Kidney (tissue), 14 donors: ENCODE data around the gene NT5DC4. TPM values are rescaled to one million over a fixed set of nuclear protein-coding genes. Genes with fewer than 3 reads are reported as not detected.

Experiments used
- DNase-seq, 5 donors: peaks; one replicate each; pipeline ENCODE4 v3.0.0-alpha.2; 2013 to 2020
- FAIRE-seq: peaks from 2 replicates; lab custom pipeline; 2012; peaks lifted over from hg19 to GRCh38; lab: Jason Lieb, UNC
- H3K27ac ChIP-seq, 2 donors: one replicate each; pipeline ENCODE4 v1.7.0; 2013; ENCODE audit warnings: low read depth in 2 of 2, low read length in 2 of 2, inconsistent platforms in 1 of 2
- H3K27me3 ChIP-seq: one replicate; pipeline ENCODE4 v1.7.1; 2013; ENCODE audit warnings: low read length, inconsistent platforms; ENCODE audit not compliant: control insufficient read depth, insufficient read depth
- H3K36me3 ChIP-seq, 3 donors: one replicate each; pipeline versions ENCODE4 v1.7.0 to v1.7.1; 2013; ENCODE audit warnings: low read length in 3 of 3, control low read depth in 1 of 3, inconsistent platforms in 1 of 3; ENCODE audit not compliant: insufficient read depth in 3 of 3, control insufficient read depth in 2 of 3
- H3K4me1 ChIP-seq, 3 donors: one replicate each; pipeline versions ENCODE4 v1.7.0 to v1.7.1; 2013; ENCODE audit warnings: low read length in 3 of 3, inconsistent platforms in 1 of 3, low read depth in 1 of 3; ENCODE audit not compliant: control insufficient read depth in 2 of 3, insufficient read depth in 2 of 3
- H3K4me3 ChIP-seq, 3 donors: one replicate each; pipeline versions ENCODE4 v1.7.0 to v1.8.1; 2013; ENCODE audit warnings: low read length in 3 of 3, control low read depth in 1 of 3, inconsistent platforms in 1 of 3
- H3K9ac ChIP-seq, 3 donors: one replicate each; pipeline versions ENCODE4 v1.7.0 to v1.7.1; 2013; ENCODE audit warnings: low read length in 3 of 3, control low read depth in 1 of 3, inconsistent platforms in 1 of 3
- H3K9me3 ChIP-seq, 3 donors: one replicate each; pipeline versions ENCODE4 v1.7.0 to v1.7.1; 2013; ENCODE audit warnings: low read length in 3 of 3, control low read depth in 1 of 3, inconsistent platforms in 1 of 3; ENCODE audit not compliant: control insufficient read depth in 2 of 3, insufficient read depth in 1 of 3
- CTCF ChIP-seq: IDR thresholded peaks from 3 replicates; pipeline ENCODE4 v1.5.1; 2012; ENCODE audit warnings: mild to moderate bottlenecking, moderate library complexity, borderline replicate concordance; ENCODE audit not compliant: insufficient read depth; ENCODE audit errors: extremely low read depth
- intact Hi-C: fragments of 100-400 bp; cut with DNase I; formaldehyde crosslinking; loops from one replicate; pipeline ENCODE4 v1.11.1; 2022
- polyA plus RNA-seq: library from polyadenylated mRNA; stranded (reverse); fragments of 350-450 nt; fragmentation: Illumina TruSeq; extraction: RNeasy Lipid Tissue Mini Kit (QIAGEN cat#74804); gene quantifications from one replicate; pipeline ENCODE4 v1.2.3, GENCODE V29; 2014; ENCODE audit warnings: low read depth, low replicate concordance; ENCODE audit not compliant: insufficient read depth
- total RNA-seq: library from RNA; stranded (reverse); fragmentation: NEBNext Ultra II Directional; extraction: Animal tissue kit (Norgen Biotek cat#: 25700); gene quantifications from one replicate; pipeline ENCODE4 v1.2.1, GENCODE V29; 2021
- donor health status: control.
- donor health status: control.
- donor health status: control.
- donor health status: control.
- donor health status: control.
- donor health status: DM: yes; HTN: yes; CAD: no.
- donor health status: Normal renal cell carcinoma (clear cell type).

Gene NT5DC4
- total and polyA plus RNA-seq, 2 donors from 2014 or later = not detected

- intact Hi-C loops = no loop called here
- FAIRE-seq (no peak), DNase-seq (no peak)
- H3K9me3 ChIP-seq = no peaks in the 10 kb centered on the region
- no peak overlapping the region for H3K4me3 ChIP-seq
- H3K27ac ChIP-seq = no peak overlapping the region
- TF ChIP-seq CTCF = no peak
- H3K9ac ChIP-seq = no peak overlapping the region
- H3K27me3 ChIP-seq = no peaks in the 10 kb centered on the region
- peaks cover 0 to 4% (median 0%) of the 10 kb centered on the region in 3 donors for H3K4me1 ChIP-seq
- H3K36me3 ChIP-seq = no peaks in the 10 kb centered on the region
Measured at GRCh38 chr2:112731479-112731878, 10.7 kb downstream of the NT5DC4 start.

GRCh38 chr2:112733456-112733855 lies 12.6 kb downstream of the NT5DC4 start:
- no peak overlapping the region for H3K9ac ChIP-seq
- no peak for TF ChIP-seq CTCF
- H3K4me1 ChIP-seq = peaks cover 0 to 4% (median 0%) of the 10 kb centered on the region in 3 donors
- no peak overlapping the region for H3K27ac ChIP-seq
- H3K27me3 ChIP-seq = no peaks in the 10 kb centered on the region
- H3K36me3 ChIP-seq = no peaks in the 10 kb centered on the region
- DNase-seq (peak in 1 of 5 donors; percentile 30), FAIRE-seq (no peak)
- intact Hi-C loops = no loop called here
- H3K4me3 ChIP-seq = no peak overlapping the region
- H3K9me3 ChIP-seq = no peaks in the 10 kb centered on the region

GRCh38 chr2:112733871-112734270 lies 13.1 kb downstream of the NT5DC4 start:
- peak in 2 of 5 donors; percentile 16 to 60 for DNase-seq
- H3K27ac ChIP-seq = no peak overlapping the region

More at GRCh38 chr2:112733871-112734270, 13.1 kb downstream of the NT5DC4 start:
- Histone ChIP-seq H3K4me1 (peaks cover 0 to 4% (median 0%) of the 10 kb centered on the region in 3 donors), H3K9me3 (no peaks in the 10 kb centered on the region), H3K36me3 (no peaks in the 10 kb centered on the region), H3K4me3 (no peak overlapping the region), H3K9ac (no peak overlapping the region), H3K27me3 (no peaks in the 10 kb centered on the region)
- no peak for FAIRE-seq
- intact Hi-C loops = no loop called here
- TF ChIP-seq CTCF = no peak
